IMR-90 (cell line): ENCODE measurements around the gene CEP55. TPM values are rescaled to one million over a fixed set of nuclear protein-coding genes. Genes with fewer than 3 reads are reported as not detected.

Source experiments
- ATAC-seq: fragments of 200-7000 bp; cut with Tn5 transposase; 2 replicates; pipeline ENCODE4 v1.9.1; 2020; ENCODE audit warnings: low read depth, mild to moderate bottlenecking, moderate library complexity
- BruUV-seq: library from RNA; stranded (reverse); fragments of 400-500 nt; replicated peaks from 2 replicates; lab custom pipeline; 2021; lab: Mats Ljungman, UMichigan
- CTCF ChIA-PET: fragments of 300-600 bp; formaldehyde crosslinking; extraction: SDS; loops from one replicate; lab custom pipeline; 2021; ENCODE audit warnings: antibody characterized with exemption; lab: Yijun Ruan, JAX
- POLR2A ChIA-PET: fragments of 300-600 bp; sonication (Branson Sonifier 250); formaldehyde crosslinking; loops from one replicate; lab custom pipeline; 2022; ENCODE audit warnings: antibody characterized with exemption; ENCODE audit not compliant: unreplicated experiment; lab: Charles Lee
- DNase-seq: peaks from one replicate; pipeline ENCODE4 v3.0.0; 2013
- H2AFZ ChIP-seq: replicated peaks from 2 replicates; pipeline ENCODE3; 2013; ENCODE audit warnings: low read length, mild to moderate bottlenecking; ENCODE audit not compliant: poor library complexity
- H2AK5ac ChIP-seq: 2 replicates; pipeline ENCODE4 v1.6.1; 2013; ENCODE audit warnings: low read depth, low read length, inconsistent platforms
- H2AK9ac ChIP-seq: replicated peaks from 2 replicates; pipeline ENCODE3; 2013; ENCODE audit warnings: mild to moderate bottlenecking, low read depth, low read length, moderate library complexity; ENCODE audit not compliant: poor library complexity
- H2BK120ac ChIP-seq: 2 replicates; pipeline ENCODE4 v1.6.1; 2013; ENCODE audit warnings: low read depth, low read length, inconsistent platforms
- H2BK15ac ChIP-seq: 3 replicates; pipeline ENCODE4 v1.6.1; 2013; ENCODE audit warnings: low read depth, low read length, inconsistent platforms
- H2BK20ac ChIP-seq: 2 replicates; pipeline ENCODE4 v1.6.1; 2013; ENCODE audit warnings: low read depth, mild to moderate bottlenecking, inconsistent platforms, low read length, moderate library complexity
- H2BK5ac ChIP-seq: 2 replicates; pipeline ENCODE4 v1.6.1; 2013; ENCODE audit warnings: mild to moderate bottlenecking, low read depth, low read length, inconsistent platforms; ENCODE audit not compliant: poor library complexity, severe bottlenecking
- H3K14ac ChIP-seq: replicated peaks from 2 replicates; pipeline ENCODE4 v1.6.1; 2013; ENCODE audit warnings: low read depth, low read length, inconsistent platforms
- H3K18ac ChIP-seq: 2 replicates; pipeline ENCODE4 v1.6.1; 2013; ENCODE audit warnings: low read depth, low read length, control low read depth
- H3K23ac ChIP-seq: 2 replicates; pipeline ENCODE4 v1.6.1; 2013; ENCODE audit warnings: low read depth, low read length, inconsistent platforms
- H3K27ac ChIP-seq: 2 replicates; pipeline ENCODE4 v1.5.1; 2013; ENCODE audit warnings: mild to moderate bottlenecking, control low read depth, low read length; ENCODE audit not compliant: insufficient read depth
- H3K27me3 ChIP-seq: 2 replicates; pipeline ENCODE4 v1.6.1; 2013; ENCODE audit warnings: low read length; ENCODE audit not compliant: control insufficient read depth, insufficient read depth
- H3K36me3 ChIP-seq: 2 replicates; pipeline ENCODE4 v1.6.1; 2013; ENCODE audit warnings: low read length, mixed read lengths; ENCODE audit not compliant: control insufficient read depth, insufficient read depth
- H3K4ac ChIP-seq: 2 replicates; pipeline ENCODE4 v1.6.1; 2013; ENCODE audit warnings: low read depth, low read length, inconsistent platforms
- H3K4me1 ChIP-seq: 2 replicates; pipeline ENCODE4 v1.6.1; 2013; ENCODE audit warnings: low read length, mixed read lengths; ENCODE audit not compliant: control insufficient read depth, insufficient read depth
- H3K4me2 ChIP-seq: 2 replicates; pipeline ENCODE4 v1.6.1; 2013; ENCODE audit warnings: low read depth, mild to moderate bottlenecking, control low read depth, low read length, moderate library complexity
- H3K4me3 ChIP-seq: 2 replicates; pipeline ENCODE4 v1.5.1; 2013; ENCODE audit warnings: low read depth, mild to moderate bottlenecking, control low read depth, low read length, moderate library complexity; ENCODE audit not compliant: insufficient read depth
- H3K56ac ChIP-seq: 2 replicates; pipeline ENCODE4 v1.6.1; 2013; ENCODE audit warnings: low read length, inconsistent platforms; ENCODE audit not compliant: insufficient read depth; ENCODE audit errors: extremely low read depth
- H3K79me1 ChIP-seq, 2 experiments: 2 replicates each; pipeline ENCODE4 v1.6.1; 2013; ENCODE audit warnings: low read length in 2 of 2, inconsistent platforms in 1 of 2, low read depth in 1 of 2
- H3K9ac ChIP-seq: 2 replicates; pipeline ENCODE4 v1.6.1; 2013; ENCODE audit warnings: low read depth, low read length, control low read depth
- H3K9me1 ChIP-seq: 2 replicates; pipeline ENCODE4 v1.6.1; 2013; ENCODE audit warnings: low read length, inconsistent platforms; ENCODE audit not compliant: insufficient read depth
- H3K9me3 ChIP-seq: 2 replicates; pipeline ENCODE4 v1.6.1; 2013; ENCODE audit warnings: low read length; ENCODE audit not compliant: control insufficient read depth, insufficient read depth
- H4K20me1 ChIP-seq: 2 replicates; pipeline ENCODE4 v1.6.1; 2013; ENCODE audit warnings: low read length, inconsistent platforms; ENCODE audit not compliant: insufficient read depth
- H4K5ac ChIP-seq: 2 replicates; pipeline ENCODE4 v1.6.1; 2013; ENCODE audit warnings: mild to moderate bottlenecking, low read depth, low read length, control low read depth
- H4K8ac ChIP-seq, 2 experiments: 2 replicates each; pipeline ENCODE4 v1.6.1; 2013; ENCODE audit warnings: low read depth in 2 of 2, low read length in 2 of 2, control low read depth in 1 of 2, inconsistent platforms in 1 of 2
- H4K91ac ChIP-seq: 2 replicates; pipeline ENCODE4 v1.6.1; 2013; ENCODE audit warnings: low read depth, low read length, inconsistent platforms; ENCODE audit not compliant: insufficient read depth
- BHLHE40 ChIP-seq: fragments of 150-350 bp; IDR thresholded peaks from 2 replicates; pipeline ENCODE4 v1.6.1; 2016; ENCODE audit warnings: mild to moderate bottlenecking, low read depth, low read length
- CEBPB ChIP-seq: IDR thresholded peaks from 2 replicates; pipeline ENCODE4 v1.6.1; 2012; ENCODE audit warnings: low read depth, low read length, improper control_type of control experiment
- CHD1 ChIP-seq: IDR thresholded peaks from 2 replicates; pipeline ENCODE4 v1.6.1; 2012; ENCODE audit warnings: low read depth, low read length, improper control_type of control experiment
- FOS ChIP-seq: fragments of 150-350 bp; IDR thresholded peaks from 2 replicates; pipeline ENCODE4 v1.6.1; 2016; ENCODE audit warnings: low read depth, low read length
- MAFK ChIP-seq: IDR thresholded peaks from 2 replicates; pipeline ENCODE4 v1.6.1; 2012; ENCODE audit warnings: low read depth, low read length, improper control_type of control experiment
- MAZ ChIP-seq: IDR thresholded peaks from 2 replicates; pipeline ENCODE4 v1.6.1; 2012; ENCODE audit warnings: low read depth, mild to moderate bottlenecking, low read length, improper control_type of control experiment, moderate library complexity, borderline replicate concordance
- MXI1 ChIP-seq: IDR thresholded peaks from 2 replicates; pipeline ENCODE4 v1.6.1; 2012; ENCODE audit warnings: low read depth, mild to moderate bottlenecking, low read length, moderate library complexity, borderline replicate concordance
- POLR2A ChIP-seq: IDR thresholded peaks from 2 replicates; pipeline ENCODE4 v1.6.1; 2012; ENCODE audit warnings: mild to moderate bottlenecking, low read depth, low read length
- RAD21 ChIP-seq: IDR thresholded peaks from 2 replicates; pipeline ENCODE4 v1.6.1; 2012; ENCODE audit warnings: low read length, improper control_type of control experiment
- RCOR1 ChIP-seq: IDR thresholded peaks from 2 replicates; pipeline ENCODE4 v1.6.1; 2012; ENCODE audit warnings: mild to moderate bottlenecking, low read length, improper control_type of control experiment; ENCODE audit not compliant: insufficient replicate concordance
- RFX5 ChIP-seq: IDR thresholded peaks from 2 replicates; pipeline ENCODE4 v1.8.0; 2012; ENCODE audit warnings: low read depth, mild to moderate bottlenecking, low read length, moderate library complexity
- SMC3 ChIP-seq: fragments of 150-350 bp; IDR thresholded peaks from 2 replicates; pipeline ENCODE4 v1.6.1; 2016; ENCODE audit warnings: low read depth, mild to moderate bottlenecking, antibody characterized with exemption, low read length, moderate library complexity
- USF2 ChIP-seq: fragments of 150-350 bp; IDR thresholded peaks from 2 replicates; pipeline ENCODE4 v1.6.1; 2017; ENCODE audit warnings: mild to moderate bottlenecking, antibody characterized with exemption, low read length, low read depth
- WGBS, 2 experiments: methylation state at CpG; one replicate each; pipeline versions ENCODE4 v1.1.5 to v1.1.7; 2013; ENCODE audit warnings: missing lambda C conversion rate in 2 of 2; ENCODE audit not compliant: insufficient read length in 1 of 2; ENCODE audit errors: extremely low coverage in 2 of 2; 5-methylcytosine and 5-hydroxymethylcytosine counted together
- dilution Hi-C: fragments of 300-500 bp; cut with HindIII; formaldehyde crosslinking; loops from one replicate; pipeline ENCODE4 v1.14.3; 2018; ENCODE audit warnings: low sequenced_read_pairs; ENCODE audit not compliant: unreplicated experiment
- in situ Hi-C: fragments of 300-500 bp; cut with MboI; formaldehyde crosslinking; loops from 3 replicates; pipeline ENCODE4 v1.14.3; 2019; ENCODE audit warnings: low sequenced_read_pairs, inconsistent platforms, mixed read lengths
- intact Hi-C: fragments of 100-400 bp; cut with micrococcal nuclease; formaldehyde crosslinking; loops from 2 replicates; pipeline ENCODE4 v1.10.0; 2022
- polyA plus RNA-seq, 3 experiments: library from polyadenylated mRNA; depleted of rRNA; stranded (reverse); fragments of >200 nt; gene quantifications; 2 replicates each; pipeline ENCODE4 v1.2.3, GENCODE V29; 2012; ENCODE audit warnings: low replicate concordance in 1 of 3
- total RNA-seq: library from RNA; depleted of rRNA; stranded (reverse); fragments of >200 nt; gene quantifications from 2 replicates; pipeline ENCODE4 v1.2.3, GENCODE V29; 2012

Gene CEP55
- total and polyA plus RNA-seq, 2 of the 4 experiments (the other 2 are of a cell fraction) = 15.7 to 23.5 TPM

DNA sequence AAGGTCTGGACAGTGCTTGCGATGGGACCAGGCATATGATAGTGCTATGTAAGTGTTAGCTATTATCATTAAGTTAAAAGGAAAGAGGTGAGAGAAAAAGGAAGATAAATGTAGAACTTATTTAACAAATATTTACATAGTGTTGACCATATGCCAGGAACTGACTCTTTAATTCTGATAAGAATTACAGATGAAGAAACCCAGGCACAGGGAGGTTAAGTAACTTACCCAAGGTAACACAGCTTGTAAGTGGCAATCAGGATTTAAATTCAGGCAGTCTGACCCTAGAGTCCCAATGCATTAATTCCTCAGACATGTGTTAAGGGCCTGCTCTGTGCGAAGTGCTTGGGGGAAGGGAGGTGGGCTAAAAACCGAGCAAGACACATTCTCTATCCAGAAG, 81.2 kb downstream of the CEP55 start:
- Histone ChIP-seq H3K4me3 (no peak overlapping the region), H4K20me1 (no peaks in the 10 kb centered on the region), H4K8ac (no peak overlapping the region), H2BK15ac (no peak overlapping the region), H3K23ac (no peak overlapping the region), H3K27ac (no peak overlapping the region), H2BK5ac (no peak overlapping the region), H2BK120ac (no peak overlapping the region), H4K5ac (no peak overlapping the region), H3K79me1 (no peaks in the 10 kb centered on the region), H3K27me3 (peaks cover 34% of the 10 kb centered on the region), H2AFZ (no peak overlapping the region), H4K91ac (no peak overlapping the region), H3K36me3 (no peaks in the 10 kb centered on the region), H2AK5ac (no peak overlapping the region), H3K9me1 (no peaks in the 10 kb centered on the region), H3K56ac (no peak overlapping the region), H3K4me1 (no peaks in the 10 kb centered on the region), H2AK9ac (no peak overlapping the region), H3K14ac (no peak overlapping the region), H3K18ac (no peak overlapping the region), H3K4ac (no peak overlapping the region), H3K9me3 (peaks cover 4% of the 10 kb centered on the region), H3K9ac (no peak overlapping the region), H3K4me2 (no peak overlapping the region), H2BK20ac (no peak overlapping the region)
- no TSS peak for BruUV-seq
- in situ Hi-C loops = no loop called here
- POLR2A ChIA-PET = no interaction called here
- no peak for DNase-seq
- CTCF ChIA-PET = no interaction called here
- ATAC-seq = no peak
- intact Hi-C loops = no loop called here
- TF ChIP-seq USF2 = no peak
- no peak for TF ChIP-seq FOS
- no peak for TF ChIP-seq MAZ
- TF ChIP-seq POLR2A = no peak
- no peak for TF ChIP-seq SMC3
- no peak for TF ChIP-seq RCOR1
- TF ChIP-seq RFX5 = no peak
- TF ChIP-seq CHD1 = no peak
- TF ChIP-seq RAD21 = no peak
- no peak for TF ChIP-seq CEBPB
- no peak for TF ChIP-seq MAFK
- TF ChIP-seq MXI1 = no peak
- no peak for TF ChIP-seq BHLHE40
- WGBS, 2 experiments = 40% methylated on average over 1 of the region's 3 CpGs; no CpG with 5 or more reads in 1 of the 2 experiments
- dilution Hi-C loops = no loop called here
